GM12873 (cell line): ENCODE data around the gene BAIAP2L1.

ENCODE experiments used
- TF ChIP-seq, protein P1 (sequence below): IDR thresholded peaks from 2 replicates; pipeline ENCODE4 v1.5.1; 2012; ENCODE audit warnings: low read depth, mild to moderate bottlenecking, moderate library complexity, low read length, control low read depth; ENCODE audit not compliant: insufficient read depth; ENCODE audit errors: missing control alignments

BAIAP2L1 gene

DNA sequence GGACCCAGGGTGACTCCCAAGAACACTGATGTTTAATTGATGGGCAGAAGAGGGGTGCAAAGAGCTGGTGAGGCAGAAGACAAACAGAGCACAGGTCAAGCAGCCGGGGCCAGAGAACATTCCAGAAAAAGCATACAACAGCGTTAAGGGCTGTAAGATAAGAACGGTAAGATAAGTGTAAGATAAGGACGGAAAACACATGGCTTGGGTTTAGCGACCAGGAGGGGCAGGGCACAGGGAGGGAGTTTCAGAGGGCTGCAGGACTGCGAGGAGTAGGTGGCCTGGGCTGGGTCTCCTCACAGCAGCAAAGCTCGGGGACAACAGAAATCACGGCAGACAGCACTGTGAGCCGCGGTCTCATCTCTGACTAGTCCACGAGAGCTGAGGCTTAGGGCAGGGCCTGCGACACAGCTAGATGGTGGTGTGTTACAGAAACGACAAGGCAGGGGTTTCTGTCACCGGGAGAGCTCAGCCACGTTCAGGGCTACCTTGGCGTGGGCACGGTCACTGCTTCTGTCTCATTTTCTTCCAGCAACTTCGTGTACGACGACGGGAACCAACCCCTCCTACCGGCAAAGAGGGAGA is 94.8 kb downstream of the BAIAP2L1 start:
- TF ChIP-seq, protein P1, sequence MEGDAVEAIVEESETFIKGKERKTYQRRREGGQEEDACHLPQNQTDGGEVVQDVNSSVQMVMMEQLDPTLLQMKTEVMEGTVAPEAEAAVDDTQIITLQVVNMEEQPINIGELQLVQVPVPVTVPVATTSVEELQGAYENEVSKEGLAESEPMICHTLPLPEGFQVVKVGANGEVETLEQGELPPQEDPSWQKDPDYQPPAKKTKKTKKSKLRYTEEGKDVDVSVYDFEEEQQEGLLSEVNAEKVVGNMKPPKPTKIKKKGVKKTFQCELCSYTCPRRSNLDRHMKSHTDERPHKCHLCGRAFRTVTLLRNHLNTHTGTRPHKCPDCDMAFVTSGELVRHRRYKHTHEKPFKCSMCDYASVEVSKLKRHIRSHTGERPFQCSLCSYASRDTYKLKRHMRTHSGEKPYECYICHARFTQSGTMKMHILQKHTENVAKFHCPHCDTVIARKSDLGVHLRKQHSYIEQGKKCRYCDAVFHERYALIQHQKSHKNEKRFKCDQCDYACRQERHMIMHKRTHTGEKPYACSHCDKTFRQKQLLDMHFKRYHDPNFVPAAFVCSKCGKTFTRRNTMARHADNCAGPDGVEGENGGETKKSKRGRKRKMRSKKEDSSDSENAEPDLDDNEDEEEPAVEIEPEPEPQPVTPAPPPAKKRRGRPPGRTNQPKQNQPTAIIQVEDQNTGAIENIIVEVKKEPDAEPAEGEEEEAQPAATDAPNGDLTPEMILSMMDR: no peak

DNA sequence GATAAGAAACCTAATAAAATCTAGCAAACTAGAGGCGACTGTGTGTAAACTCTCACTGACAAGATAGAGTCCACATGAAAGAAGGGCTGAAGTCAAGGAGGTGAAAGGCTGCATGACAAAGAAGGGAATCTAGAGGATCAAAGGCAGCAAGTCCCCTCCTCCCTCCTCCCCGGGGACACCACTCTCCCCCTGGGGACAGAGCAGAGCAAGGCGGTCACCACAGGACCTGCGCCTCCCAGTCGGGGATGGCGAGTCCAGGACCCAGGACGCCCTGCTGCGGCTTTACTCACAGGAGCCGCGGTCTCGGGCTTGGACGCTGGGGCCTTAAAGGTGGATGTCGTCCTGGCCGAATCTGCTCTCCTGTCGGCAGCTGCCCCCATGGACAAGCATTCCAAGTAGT is 97.0 kb downstream of the BAIAP2L1 start:
- TF ChIP-seq, protein P1: no peak

DNA sequence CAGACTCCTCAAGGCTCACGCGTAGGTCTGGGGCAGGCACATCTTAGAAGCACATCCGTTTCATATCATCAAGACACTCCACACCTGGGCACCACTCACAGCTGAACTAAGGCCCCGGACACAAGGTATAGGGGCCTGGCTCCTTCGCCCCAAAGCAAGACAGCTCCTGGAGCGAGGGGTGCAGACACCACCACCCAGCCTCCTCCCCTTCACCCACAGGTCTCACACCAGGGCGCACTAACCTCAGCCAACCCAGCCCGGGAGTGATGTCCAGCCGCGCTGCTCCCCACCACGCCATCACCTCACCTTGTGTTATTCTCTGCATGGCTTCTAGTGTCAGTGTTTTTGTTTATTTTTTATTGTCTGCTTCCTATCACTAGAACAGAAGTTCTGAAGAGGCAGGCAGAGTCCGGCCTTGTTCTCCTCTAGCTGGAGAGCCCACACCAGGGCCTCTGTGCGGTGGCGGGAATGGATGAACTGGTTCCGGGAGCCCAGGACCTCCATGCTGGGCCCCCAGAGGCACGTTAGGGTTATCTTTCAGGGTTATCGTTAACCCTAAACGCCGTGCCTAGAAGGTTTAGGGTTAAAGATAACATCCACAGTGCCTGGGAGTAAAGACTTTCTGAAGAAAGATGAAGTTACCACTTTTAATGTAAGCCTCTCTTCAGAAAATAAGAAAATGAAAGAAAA is 97.6 kb downstream of the BAIAP2L1 start:
- TF ChIP-seq, protein P1: no peak

DNA sequence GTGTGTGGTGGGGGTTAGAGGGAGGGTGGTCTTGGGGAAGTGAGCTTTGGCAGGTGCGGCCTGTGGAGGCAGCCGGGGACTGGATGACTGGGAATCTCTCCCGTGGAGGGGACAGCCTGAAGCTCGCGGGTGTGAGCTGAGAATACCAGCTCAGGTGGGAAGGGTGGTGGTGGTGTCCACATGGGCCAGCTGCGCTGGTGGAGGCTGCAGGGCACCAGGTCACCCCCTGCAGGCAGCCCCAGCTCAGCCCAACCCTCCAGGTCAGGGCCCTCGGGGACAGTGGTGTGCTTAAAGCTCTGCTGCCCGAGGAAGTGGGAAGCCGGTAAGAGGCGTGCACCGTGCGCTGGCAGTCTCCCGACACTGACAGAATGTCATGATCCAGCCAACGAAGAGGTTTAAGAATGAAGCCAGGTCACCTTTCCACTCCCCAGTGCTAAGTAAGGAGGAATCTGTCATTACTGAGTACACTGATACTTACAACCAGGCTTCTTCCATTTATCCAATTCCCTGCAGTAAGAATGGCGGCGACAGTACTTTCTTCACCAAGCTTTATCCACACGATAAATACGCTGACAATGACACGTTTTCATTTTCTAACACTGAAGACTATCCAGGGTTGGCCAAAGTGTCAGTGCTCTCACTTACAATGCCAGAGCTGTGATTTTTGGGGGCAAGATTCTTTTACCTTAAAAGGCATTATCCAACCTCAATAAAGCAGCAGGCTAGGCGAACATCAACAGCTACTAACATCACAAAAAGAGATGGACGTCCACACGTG is 99.0 kb downstream of the BAIAP2L1 start:
- TF ChIP-seq, protein P1: no peak

DNA sequence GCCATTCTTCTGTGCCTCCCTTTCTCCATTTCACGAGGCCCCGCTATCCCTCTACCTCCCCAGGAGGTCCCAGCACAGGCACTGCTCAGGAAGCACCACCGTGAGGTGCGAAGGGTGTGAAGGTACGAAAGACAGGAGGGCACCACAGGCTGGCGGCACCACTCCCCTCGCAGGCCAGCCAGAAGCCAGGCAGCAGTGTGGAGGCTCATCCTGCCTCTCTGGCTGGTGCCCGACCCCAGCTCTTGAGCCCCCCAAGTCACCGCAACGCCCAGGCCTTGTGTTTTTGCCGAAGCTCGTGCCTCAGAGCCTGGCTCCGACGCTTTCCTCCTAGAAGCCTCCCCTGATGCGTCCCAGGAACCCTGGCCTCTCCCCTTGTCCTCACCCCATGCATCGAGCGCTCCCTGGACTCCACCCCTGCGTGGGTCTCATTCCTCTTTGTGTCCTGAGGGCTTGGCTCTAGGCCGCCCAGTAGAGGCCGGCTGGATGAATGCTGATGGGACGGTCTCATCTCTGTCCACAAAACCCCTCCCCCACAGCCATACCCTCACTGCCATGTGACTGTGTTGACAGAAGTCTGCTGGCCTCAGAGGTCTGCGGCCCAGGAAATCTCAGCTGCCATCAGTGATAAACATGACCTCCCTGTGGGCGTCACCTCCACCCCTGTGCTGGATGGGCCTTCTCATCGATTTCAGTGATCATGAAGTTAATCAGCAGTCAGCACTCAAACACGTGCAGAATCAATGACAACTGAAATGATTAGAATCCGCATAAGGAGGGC is 100.1 kb downstream of the BAIAP2L1 start:
- TF ChIP-seq, protein P1: no peak

DNA sequence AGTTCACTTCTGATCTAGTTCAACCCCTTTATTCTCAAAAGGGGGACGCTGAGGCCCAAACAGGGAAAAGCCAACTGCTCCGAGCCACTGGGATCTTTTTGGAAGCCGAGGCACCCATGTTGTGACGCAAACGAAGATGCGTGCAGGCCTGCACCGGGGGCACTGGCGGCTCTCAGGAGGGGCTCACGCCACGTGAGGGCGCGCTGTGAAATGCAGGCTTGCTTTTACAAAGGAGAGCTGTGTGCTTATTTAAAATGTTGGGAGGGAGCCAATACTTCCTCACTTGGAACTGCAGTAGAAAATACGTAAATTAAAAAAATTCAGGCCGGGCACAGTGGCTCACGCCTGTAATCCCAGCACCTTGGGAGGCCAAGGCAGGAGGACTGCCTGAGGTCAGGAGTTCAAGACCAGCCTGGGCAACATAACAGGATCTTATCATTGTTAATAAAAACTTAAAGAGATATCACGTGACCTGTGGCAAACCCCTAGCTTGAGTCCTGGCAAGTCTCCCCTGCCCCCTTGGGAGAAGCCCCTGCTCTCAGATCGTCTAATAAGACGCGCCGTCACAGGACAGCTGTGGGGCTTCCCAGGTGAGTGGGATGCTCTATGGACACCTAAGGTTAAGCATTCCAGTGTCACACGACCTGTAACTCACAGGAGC is 103.1 kb downstream of the BAIAP2L1 start:
- TF ChIP-seq, protein P1: no peak
